HEK293T (cell line): ENCODE results near the gene C7orf33.

Experiments used
- CTCF ChIA-PET: fragments of 350-600 bp; formaldehyde crosslinking; extraction: SDS; loops from one replicate; lab custom pipeline; 2021; ENCODE audit warnings: antibody characterized with exemption, inconsistent platforms; lab: Yijun Ruan, JAX
- POLR2A ChIA-PET: fragments of 350-600 bp; formaldehyde crosslinking; extraction: SDS; loops from one replicate; lab custom pipeline; 2020; ENCODE audit warnings: antibody characterized with exemption, inconsistent platforms; lab: Yijun Ruan, JAX
- DNase-seq: peaks from one replicate; pipeline ENCODE4 v3.0.0; 2012; ENCODE audit warnings: mixed read lengths; ENCODE audit errors: extremely low spot score
- ARNT ChIP-seq: fragments of 450-650 bp; IDR thresholded peaks from 2 replicates; pipeline ENCODE4 v1.6.1; 2017; ENCODE audit warnings: mild to moderate bottlenecking
- BHLHE40 ChIP-seq: fragments of 450-650 bp; IDR thresholded peaks from 2 replicates; pipeline ENCODE4 v1.6.1; 2016; ENCODE audit warnings: mild to moderate bottlenecking, moderate library complexity, borderline replicate concordance
- CTBP1 ChIP-seq: fragments of 450-650 bp; IDR thresholded peaks from 2 replicates; pipeline ENCODE4 v1.6.1; 2016; ENCODE audit warnings: borderline replicate concordance
- ELF4 ChIP-seq: fragments of 450-650 bp; IDR thresholded peaks from 2 replicates; pipeline ENCODE4 v1.6.1; 2017; ENCODE audit warnings: antibody characterized with exemption
- FOXA1 ChIP-seq: fragments of 450-650 bp; IDR thresholded peaks from 2 replicates; pipeline ENCODE4 v1.6.1; 2016; ENCODE audit warnings: mild to moderate bottlenecking
- FOXK2 ChIP-seq: fragments of 450-650 bp; IDR thresholded peaks from 2 replicates; pipeline ENCODE4 v1.6.1; 2016; ENCODE audit warnings: mild to moderate bottlenecking
- FOXM1 ChIP-seq: fragments of 450-650 bp; IDR thresholded peaks from 2 replicates; pipeline ENCODE4 v1.6.1; 2017; ENCODE audit warnings: mild to moderate bottlenecking, borderline replicate concordance
- HDGF ChIP-seq: fragments of 450-650 bp; IDR thresholded peaks from 2 replicates; pipeline ENCODE4 v1.6.1; 2017; ENCODE audit warnings: antibody characterized with exemption, borderline replicate concordance
- L3MBTL2 ChIP-seq: fragments of 450-650 bp; conservative IDR thresholded peaks from 2 replicates; pipeline ENCODE4 v1.6.1; 2016; ENCODE audit warnings: mild to moderate bottlenecking
- LEF1 ChIP-seq: fragments of 450-650 bp; IDR thresholded peaks from 2 replicates; pipeline ENCODE4 v1.6.1; 2017; ENCODE audit warnings: mild to moderate bottlenecking, borderline replicate concordance
- NFRKB ChIP-seq: fragments of 450-650 bp; IDR thresholded peaks from 2 replicates; pipeline ENCODE4 v1.6.1; 2016; ENCODE audit warnings: mild to moderate bottlenecking, moderate library complexity
- PKNOX1 ChIP-seq: fragments of 450-650 bp; IDR thresholded peaks from 2 replicates; pipeline ENCODE4 v1.6.1; 2016
- SP1 ChIP-seq: fragments of 450-650 bp; IDR thresholded peaks from 2 replicates; pipeline ENCODE4 v1.6.1; 2017
- SUZ12 ChIP-seq: fragments of 450-650 bp; IDR thresholded peaks from 2 replicates; pipeline ENCODE4 v1.6.1; 2016; ENCODE audit warnings: mild to moderate bottlenecking
- TARDBP ChIP-seq: fragments of 450-650 bp; IDR thresholded peaks from 2 replicates; pipeline ENCODE4 v1.6.1; 2016
- ZNF384 ChIP-seq: fragments of 450-650 bp; IDR thresholded peaks from 2 replicates; pipeline ENCODE4 v1.6.1; 2016

The C7orf33 gene

GRCh38 chr7:148615085-148615730 lies 24.6 kb downstream of the C7orf33 start:
- no peak for DNase-seq
- TF ChIP-seq FOXA1, result no peak
- TF ChIP-seq FOXK2, result no peak
- TF ChIP-seq NFRKB, result no peak
- TF ChIP-seq ARNT, result no peak
- TF ChIP-seq TARDBP, result no peak
- no peak for TF ChIP-seq BHLHE40
- no peak for TF ChIP-seq FOXM1
- no peak for TF ChIP-seq CTBP1
- TF ChIP-seq L3MBTL2, result no peak
- ChIA-PET POLR2A (interaction anchor here (0.7 kb wide), 1 partner anchor 10 kb away, joined by 3 read pairs; no protein-coding TSS in a partner anchor), CTCF (no interaction called here)

GRCh38 chr7:148620749-148621359 lies 30.3 kb downstream of the C7orf33 start:
- TF ChIP-seq NFRKB, result no peak
- TF ChIP-seq ARNT, result no peak
- TF ChIP-seq CTBP1, result no peak
- no peak for TF ChIP-seq ELF4
- TF ChIP-seq FOXA1, result no peak
- TF ChIP-seq FOXK2, result no peak
- TF ChIP-seq LEF1, result no peak
- no peak for TF ChIP-seq TARDBP
- TF ChIP-seq BHLHE40, result no peak
- TF ChIP-seq FOXM1, result no peak
- TF ChIP-seq HDGF, result no peak
- TF ChIP-seq ZNF384, result no peak
- TF ChIP-seq SUZ12, result no peak
- TF ChIP-seq L3MBTL2, result no peak
- no peak for TF ChIP-seq PKNOX1
- ChIA-PET CTCF (no interaction called here), POLR2A (no interaction called here)
- DNase-seq, result no peak

- TF ChIP-seq FOXM1, result no peak
- no peak for TF ChIP-seq PKNOX1
- TF ChIP-seq CTBP1, result no peak
- no peak for TF ChIP-seq L3MBTL2
- TF ChIP-seq LEF1, result no peak
- no peak for TF ChIP-seq ELF4
- TF ChIP-seq ARNT, result no peak
- TF ChIP-seq SP1, result no peak
- TF ChIP-seq BHLHE40, result no peak
- TF ChIP-seq NFRKB, result no peak
- ChIA-PET CTCF (interaction anchor here (0.7 kb wide), 1 partner anchor 37 kb away, joined by 7 read pairs; no protein-coding TSS in a partner anchor), POLR2A (interaction anchor here (1.5 kb wide), 1 partner anchor 77 kb away, joined by 6 read pairs; the partner anchor contains the start of gene CUL1)
- DNase-seq, result no peak
These were observed 31.0 kb downstream of the C7orf33 start for GRCh38 chr7:148621563-148621962.

- peak; percentile 55 for DNase-seq
- ChIA-PET CTCF (interaction anchor here (0.7 to 2.5 kb wide), 4 partner anchors 14 to 110 kb away, joined by 3 to 7 read pairs (median 4); no protein-coding TSS in a partner anchor), POLR2A (interaction anchor here (1.5 kb wide), 1 partner anchor 76 kb away, joined by 6 read pairs; the partner anchor contains the start of gene CUL1)
- TF ChIP-seq HDGF, result no peak
- TF ChIP-seq FOXK2, result no peak
- TF ChIP-seq ELF4, result no peak
- TF ChIP-seq LEF1, result no peak
- no peak for TF ChIP-seq BHLHE40
- TF ChIP-seq FOXA1, result no peak
- TF ChIP-seq ARNT, result no peak
- peak; percentile 72 for TF ChIP-seq ZNF384
- TF ChIP-seq CTBP1, result no peak
- TF ChIP-seq SP1, result no peak
- no peak for TF ChIP-seq L3MBTL2
- TF ChIP-seq NFRKB, result no peak
- peak; percentile 81 for TF ChIP-seq PKNOX1
These were observed 32.5 kb downstream of the C7orf33 start for GRCh38 chr7:148622887-148623585.

- DNase-seq, result no peak
- ChIA-PET CTCF (interaction anchor here (0.6 to 2.5 kb wide), 4 partner anchors 10 to 382 kb away, joined by 3 to 7 read pairs (median 4); no protein-coding TSS in a partner anchor), POLR2A (interaction anchor here (0.9 to 1.1 kb wide), 2 partner anchors 15 to 29 kb away, joined by 3 read pairs; no protein-coding TSS in a partner anchor)
- TF ChIP-seq FOXM1 (no peak), CTBP1 (no peak), ZNF384 (no peak; the same call in 1 of the 2 replicates), SP1 (no peak), L3MBTL2 (no peak; the same call in 1 of the 2 replicates), PKNOX1 (no peak), SUZ12 (no peak)
These were observed 33.2 kb downstream of the C7orf33 start for GRCh38 chr7:148623586-148624282.
